GM19025 (cell line): Measurements from ENCODE around the gene WWOX.

Experiments
- ATAC-seq: cut with Tn5 transposase; IDR thresholded peaks from one replicate; pipeline ENCODE4 v1.9.1; 2021; ENCODE audit warnings: mild to moderate bottlenecking, low read depth, moderate library complexity; ENCODE audit not compliant: unreplicated experiment

The WWOX gene

GRCh38 chr16:78381060-78381459 lies 281.6 kb downstream of the WWOX start:
- no peak for ATAC-seq

- no peak for ATAC-seq
These were observed 283.7 kb downstream of the WWOX start for GRCh38 chr16:78383118-78383517.

GRCh38 chr16:78385086-78385805 lies 285.8 kb downstream of the WWOX start:
- no peak for ATAC-seq

GRCh38 chr16:78386557-78387324 lies 287.3 kb downstream of the WWOX start:
- no peak for ATAC-seq

GRCh38 chr16:78389009-78389498 lies 289.6 kb downstream of the WWOX start:
- ATAC-seq, result no peak

GRCh38 chr16:78390092-78390491 lies 290.6 kb downstream of the WWOX start:
- ATAC-seq, result no peak

GRCh38 chr16:78390508-78391324 lies 291.3 kb downstream of the WWOX start:
- no peak for ATAC-seq

- no peak for ATAC-seq
These were observed 293.2 kb downstream of the WWOX start for GRCh38 chr16:78392585-78393195.

- no peak for ATAC-seq
These were observed 295.6 kb downstream of the WWOX start for GRCh38 chr16:78395035-78395434.

- ATAC-seq, result no peak
These were observed 296.6 kb downstream of the WWOX start for GRCh38 chr16:78396046-78396445.

GRCh38 chr16:78396673-78397072 lies 297.2 kb downstream of the WWOX start:
- no peak for ATAC-seq

GRCh38 chr16:78399384-78399783 lies 299.9 kb downstream of the WWOX start:
- ATAC-seq, result no peak

- ATAC-seq, result no peak
These were observed 303.4 kb downstream of the WWOX start for GRCh38 chr16:78402833-78403232.

- ATAC-seq, result no peak
These were observed 305.6 kb downstream of the WWOX start for GRCh38 chr16:78405040-78405439.

GRCh38 chr16:78405833-78406232 lies 306.4 kb downstream of the WWOX start:
- ATAC-seq, result no peak

- no peak for ATAC-seq
These were observed 307.7 kb downstream of the WWOX start for GRCh38 chr16:78407191-78407590.

- no peak for ATAC-seq
These were observed 314.2 kb downstream of the WWOX start for GRCh38 chr16:78413651-78414050.

GRCh38 chr16:78415013-78415412 lies 315.6 kb downstream of the WWOX start:
- no peak for ATAC-seq

GRCh38 chr16:78415669-78416068 lies 316.2 kb downstream of the WWOX start:
- ATAC-seq, result no peak

- no peak for ATAC-seq
These were observed 316.9 kb downstream of the WWOX start for GRCh38 chr16:78416400-78416799.
